22Rv1 (cell line): ENCODE measurements around the gene ZFY.

Experiments used
- H3K27ac ChIP-seq: fragments of 450-650 bp; 2 replicates; pipeline ENCODE4 v1.5.1; 2017
- CTCF ChIP-seq: fragments of 450-650 bp; IDR thresholded peaks from 2 replicates; pipeline ENCODE4 v1.5.1; 2017; ENCODE audit warnings: mild to moderate bottlenecking
- ZFX ChIP-seq: fragments of 450-650 bp; IDR thresholded peaks from 2 replicates; pipeline ENCODE4 v1.6.1; 2017; ENCODE audit warnings: antibody characterized with exemption, borderline replicate concordance

The ZFY gene

GRCh38 chrY:2913066-2913815 lies 21.9 kb upstream of the ZFY start:
- no peak overlapping the region for H3K27ac ChIP-seq
- no peak for TF ChIP-seq ZFX
- TF ChIP-seq CTCF = peak; percentile 56

GRCh38 chrY:2934078-2934477 lies 1.1 kb upstream of the ZFY start:
- TF ChIP-seq ZFX (no peak), CTCF (no peak)
- peak overlapping the region; percentile 98 for H3K27ac ChIP-seq

- peak; percentile 78 for TF ChIP-seq CTCF
- TF ChIP-seq ZFX = no peak
These were observed 695 bp downstream of the ZFY start for GRCh38 chrY:2935716-2936435.

GRCh38 chrY:2936436-2936750 lies 1.2 kb downstream of the ZFY start:
- peak overlapping the region; percentile 98 for H3K27ac ChIP-seq
- TF ChIP-seq ZFX (no peak), CTCF (no peak)

More at GRCh38 chrY:2935716-2936435, 695 bp downstream of the ZFY start:
- H3K27ac ChIP-seq = peak overlapping the region; percentile 98

- H3K27ac ChIP-seq = no peak overlapping the region
- TF ChIP-seq ZFX = no peak
- TF ChIP-seq CTCF = no peak
These were observed 2.0 kb downstream of the ZFY start for GRCh38 chrY:2937149-2937548.

- TF ChIP-seq CTCF = no peak
- H3K27ac ChIP-seq = no peak overlapping the region
These were observed 14.5 kb downstream of the ZFY start for GRCh38 chrY:2949590-2950252.

- TF ChIP-seq CTCF (no peak), ZFX (no peak)
- H3K27ac ChIP-seq = no peak overlapping the region
These were observed 15.5 kb downstream of the ZFY start for GRCh38 chrY:2950655-2951054.
